K562 (cell line): Measurements from ENCODE around the gene STON2. TPM values are rescaled to one million over a fixed set of nuclear protein-coding genes. Genes with fewer than 3 reads are reported as not detected.

Experiments
- ATAC-seq: fragments of 200-7000 bp; cut with Tn5 transposase; 3 replicates; pipeline ENCODE4 v1.9.1; 2020; ENCODE audit warnings: moderate library complexity
- BruUV-seq: library from RNA; stranded (reverse); fragments of 400-500 nt; replicated peaks from 2 replicates; lab custom pipeline; 2021; lab: Mats Ljungman, UMichigan
- CTCF ChIA-PET: fragments of 300-600 bp; formaldehyde crosslinking; extraction: SDS; loops from one replicate; lab custom pipeline; 2021; ENCODE audit warnings: low intra/inter-chr PET ratio; lab: Yijun Ruan, JAX
- POLR2A ChIA-PET: fragments of 300-600, 350-650 bp; sonication (Branson Sonifier 250); formaldehyde crosslinking; extraction: SDS; loops from one replicate; lab custom pipeline; 2021; ENCODE audit warnings: antibody characterized with exemption, inconsistent platforms; lab: Yijun Ruan, JAX
- DNase-seq, 4 experiments: peaks; one replicate each; pipeline versions ENCODE4 v3.0.0 to v3.0.0-alpha.2; 2011 to 2018; ENCODE audit warnings: low spot score in 3 of 4, mixed read lengths in 3 of 4; ENCODE audit errors: extremely low read depth in 1 of 4
- FAIRE-seq: peaks from 2 replicates; lab custom pipeline; 2011; peaks lifted over from hg19 to GRCh38; lab: Jason Lieb, UNC
- H2AFZ ChIP-seq: 2 replicates; pipeline ENCODE4 v1.6.0; 2011; ENCODE audit warnings: low read depth, low read length, control low read depth, inconsistent platforms
- H3K27ac ChIP-seq: fragments of 200-600 bp; 3 replicates; pipeline ENCODE4 v1.8.0; 2011; ENCODE audit warnings: low read depth, mild to moderate bottlenecking, control low read depth, inconsistent platforms, low read length, moderate library complexity, mixed read lengths; ENCODE audit errors: extremely low read depth
- H3K27me3 ChIP-seq, 2 experiments: fragments of 300-600 bp in 1 of 2; 2 replicates in 1 of 2; 3 replicates in 1 of 2; pipeline versions ENCODE4 v1.6.0 to v1.8.0; 2011; ENCODE audit warnings: inconsistent platforms in 2 of 2, low read length in 2 of 2, mild to moderate bottlenecking in 1 of 2, mixed read lengths in 1 of 2, moderate library complexity in 1 of 2; ENCODE audit not compliant: control insufficient read depth in 2 of 2, insufficient read depth in 2 of 2
- H3K36me3 ChIP-seq: fragments of 300-600 bp; 3 replicates; pipeline ENCODE4 v1.8.0; 2011; ENCODE audit warnings: mild to moderate bottlenecking, low read length, inconsistent platforms; ENCODE audit not compliant: control insufficient read depth, insufficient read depth
- H3K4me1 ChIP-seq, 2 experiments: fragments of 200-600 bp in 1 of 2; replicated peaks in 1 of 2; 2 replicates in 1 of 2; 3 replicates in 1 of 2; pipeline versions ENCODE4 v1.5.1 to v1.8.0; 2011; ENCODE audit warnings: inconsistent platforms in 2 of 2, low read length in 2 of 2, mild to moderate bottlenecking in 1 of 2, mixed read lengths in 1 of 2, moderate library complexity in 1 of 2; ENCODE audit not compliant: control insufficient read depth in 2 of 2, insufficient read depth in 2 of 2
- H3K4me2 ChIP-seq: 2 replicates; pipeline ENCODE4 v1.6.1; 2011; ENCODE audit warnings: low read length, control low read depth, inconsistent platforms, mixed read lengths; ENCODE audit not compliant: insufficient read depth
- H3K4me3 ChIP-seq: fragments of 200-600 bp; sonication (generic), shearing (Covaris generic); 2 replicates; pipeline ENCODE4 v1.5.1; 2016; ENCODE audit warnings: control low read depth, inconsistent platforms
- H3K79me2 ChIP-seq: fragments of 200-600 bp; 3 replicates; pipeline ENCODE4 v1.8.0; 2011; ENCODE audit warnings: low read length, inconsistent platforms; ENCODE audit not compliant: control insufficient read depth, insufficient read depth
- H3K9ac ChIP-seq, 2 experiments: 2 replicates each; pipeline versions ENCODE4 v1.6.0 to v1.6.1; 2011; ENCODE audit warnings: low read depth in 2 of 2, low read length in 2 of 2, control low read depth in 1 of 2, inconsistent platforms in 1 of 2, mild to moderate bottlenecking in 1 of 2, mixed read lengths in 1 of 2; ENCODE audit not compliant: insufficient read depth in 1 of 2
- H3K9me1 ChIP-seq: one replicate; pipeline ENCODE4 v1.6.0; 2011; ENCODE audit warnings: inconsistent platforms, mild to moderate bottlenecking, low read length, moderate library complexity; ENCODE audit not compliant: control insufficient read depth, insufficient read depth
- H3K9me3 ChIP-seq: replicated peaks from 2 replicates; pipeline ENCODE4 v1.5.1; 2011; ENCODE audit warnings: low read depth, low read length, inconsistent platforms; ENCODE audit not compliant: control insufficient read depth, insufficient read depth
- H4K20me1 ChIP-seq: replicated peaks from 2 replicates; pipeline ENCODE4 v1.6.1; 2011; ENCODE audit warnings: low read length, inconsistent platforms, mixed read lengths; ENCODE audit not compliant: control insufficient read depth, insufficient read depth
- BMI1 ChIP-seq: fragments of 150-350 bp; IDR thresholded peaks from 2 replicates; pipeline ENCODE4 v1.6.1; 2014; ENCODE audit warnings: low read length
- CSDE1 ChIP-seq, 2 experiments: fragments of 450-650 bp; IDR thresholded peaks; 2 replicates each; pipeline ENCODE4 v1.6.1; 2016; ENCODE audit warnings: mild to moderate bottlenecking in 1 of 2
- E2F6 ChIP-seq, 2 experiments: IDR thresholded peaks; 2 replicates each; pipeline ENCODE4 v1.6.1; 2011; ENCODE audit warnings: borderline replicate concordance in 1 of 2, control low read depth in 1 of 2, low read depth in 1 of 2, low read length in 1 of 2, mild to moderate bottlenecking in 1 of 2, mixed read lengths in 1 of 2, moderate library complexity in 1 of 2; ENCODE audit not compliant: insufficient read depth in 1 of 2, insufficient read length in 1 of 2, poor library complexity in 1 of 2, severe bottlenecking in 1 of 2; ENCODE audit errors: extremely low read depth in 1 of 2
- GABPA ChIP-seq: fragments of 200-800 bp; sonication (Bioruptor generic); conservative IDR thresholded peaks from 2 replicates; pipeline ENCODE4 v1.6.1; 2016; ENCODE audit warnings: low read depth, missing genetic modification characterization, missing compliant biosample characterization
- IRF1 ChIP-seq: sonication (generic); formaldehyde crosslinking; IDR thresholded peaks from 2 replicates; pipeline ENCODE4 v1.8.0; 2022; ENCODE audit warnings: missing genetic modification reagents, mild to moderate bottlenecking, borderline replicate concordance
- MTA1 ChIP-seq: fragments of 450-650 bp; IDR thresholded peaks from 2 replicates; pipeline ENCODE4 v1.6.1; 2017; ENCODE audit warnings: borderline replicate concordance
- NFE2 ChIP-seq: IDR thresholded peaks from 2 replicates; pipeline ENCODE4 v1.6.1; 2014; ENCODE audit warnings: antibody characterized with exemption, low read depth
- TRIM24 ChIP-seq, 2 experiments: fragments of 450-650 bp; IDR thresholded peaks; 2 replicates each; pipeline ENCODE4 v1.6.1; 2016
- YY1 ChIP-seq, 3 experiments: IDR thresholded peaks; 2 replicates each; pipeline ENCODE4 v1.6.1; 2011; ENCODE audit warnings: low read length in 2 of 3, mild to moderate bottlenecking in 2 of 3, moderate library complexity in 2 of 3, borderline replicate concordance in 1 of 3, control low read depth in 1 of 3, low read depth in 1 of 3; ENCODE audit not compliant: insufficient read depth in 3 of 3, insufficient replicate concordance in 2 of 3, control insufficient read depth in 1 of 3, insufficient read length in 1 of 3; ENCODE audit errors: extremely low read depth in 1 of 3
- ZFP30 ChIP-seq: fragments of 250-450 bp; sonication (Bioruptor Pico); IDR thresholded peaks from 2 replicates; pipeline ENCODE4 v1.8.0; 2022; ENCODE audit warnings: moderate library complexity, mild to moderate bottlenecking, inconsistent platforms, borderline replicate concordance
- ZFP36 ChIP-seq: fragments of 150-350 bp; IDR thresholded peaks from 2 replicates; pipeline ENCODE4 v1.6.1; 2018; ENCODE audit warnings: low read length, low read depth; ENCODE audit not compliant: partially characterized antibody
- ZNF311 ChIP-seq: fragments of 250-450 bp; sonication (Bioruptor Pico); IDR thresholded peaks from 2 replicates; pipeline ENCODE4 v1.4.0; 2020; ENCODE audit warnings: mild to moderate bottlenecking, moderate library complexity
- ZNF699 ChIP-seq: fragments of 250-450 bp; sonication (Bioruptor Pico); IDR thresholded peaks from 2 replicates; pipeline ENCODE4 v1.8.0; 2021; ENCODE audit warnings: mild to moderate bottlenecking, moderate library complexity; ENCODE audit not compliant: insufficient replicate concordance
- WGBS: fragments of 100-300 bp; shearing (Covaris generic); methylation state at CpG from one replicate; pipeline ENCODE4 v1.1.6; 2016; ENCODE audit warnings: low coverage, mixed read lengths; ENCODE audit not compliant: insufficient coverage; ENCODE audit errors: missing lambda C conversion rate; 5-methylcytosine and 5-hydroxymethylcytosine counted together
- in situ Hi-C: fragments of 300-500 bp; cut with MboI; formaldehyde crosslinking; loops from 4 replicates; pipeline ENCODE4 v1.15.0; 2018; ENCODE audit warnings: inconsistent platforms, mixed read lengths
- intact Hi-C: fragments of 100-400 bp; cut with micrococcal nuclease; formaldehyde crosslinking; loops from 2 replicates; pipeline ENCODE4 v1.14.2; 2022
- polyA plus RNA-seq, 8 experiments: library from polyadenylated mRNA; depleted of rRNA in 4 of 8; stranded (reverse) in 5 of 8; unstranded in 3 of 8; fragments of >200 nt; fragmentation: Nextera tagmentation in 2 of 8; fragmentation: Illumina TruSeq in 1 of 8; extraction: Ambion mirVana in 2 of 8; extraction: Trizol in 1 of 8; gene quantifications; 2 replicates each; pipeline versions ENCODE4 v1.2.1 to v1.2.3, GENCODE V29; 2011 to 2014; ENCODE audit warnings: inconsistent platforms in 1 of 8, missing spikeins in 1 of 8
- total RNA-seq, 7 experiments: library from RNA; depleted of rRNA in 6 of 7; stranded (reverse); fragments of >200 nt in 6 of 7; fragmentation: Illumina TruSeq in 2 of 7; extraction: Trizol in 2 of 7; gene quantifications; 2 replicates each; pipeline versions ENCODE4 v1.2.1 to v1.2.3, GENCODE V29; 2011 to 2021; ENCODE audit warnings: low replicate concordance in 1 of 7
- TF ChIP-seq, protein P1 (sequence below): fragments of 450-650 bp; IDR thresholded peaks from 2 replicates; pipeline ENCODE4 v1.7.0; 2016; ENCODE audit warnings: borderline replicate concordance
- TF ChIP-seq, protein P2 (sequence below): sonication (generic); IDR thresholded peaks from 2 replicates; pipeline ENCODE4 v1.6.1; 2016
- TF ChIP-seq, protein P3 (sequence below): fragments of 450-650 bp; IDR thresholded peaks from 2 replicates; pipeline ENCODE4 v1.6.1; 2016

STON2 gene
- total and polyA plus RNA-seq, 9 of the 15 experiments (the other 6 are each of a cell fraction or from before 2014, with no cell fraction given): 7.8 to 99.3 (median 53.5) TPM

- ATAC-seq: no peak
- TF ChIP-seq, protein P1, sequence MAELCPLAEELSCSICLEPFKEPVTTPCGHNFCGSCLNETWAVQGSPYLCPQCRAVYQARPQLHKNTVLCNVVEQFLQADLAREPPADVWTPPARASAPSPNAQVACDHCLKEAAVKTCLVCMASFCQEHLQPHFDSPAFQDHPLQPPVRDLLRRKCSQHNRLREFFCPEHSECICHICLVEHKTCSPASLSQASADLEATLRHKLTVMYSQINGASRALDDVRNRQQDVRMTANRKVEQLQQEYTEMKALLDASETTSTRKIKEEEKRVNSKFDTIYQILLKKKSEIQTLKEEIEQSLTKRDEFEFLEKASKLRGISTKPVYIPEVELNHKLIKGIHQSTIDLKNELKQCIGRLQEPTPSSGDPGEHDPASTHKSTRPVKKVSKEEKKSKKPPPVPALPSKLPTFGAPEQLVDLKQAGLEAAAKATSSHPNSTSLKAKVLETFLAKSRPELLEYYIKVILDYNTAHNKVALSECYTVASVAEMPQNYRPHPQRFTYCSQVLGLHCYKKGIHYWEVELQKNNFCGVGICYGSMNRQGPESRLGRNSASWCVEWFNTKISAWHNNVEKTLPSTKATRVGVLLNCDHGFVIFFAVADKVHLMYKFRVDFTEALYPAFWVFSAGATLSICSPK: no peak
- TF ChIP-seq ZNF699 (CRISPR knock-in tag): no peak
- TF ChIP-seq MTA1: no peak
- no peak for TF ChIP-seq NFE2
- no peak for TF ChIP-seq ZFP36
- TF ChIP-seq, protein P2, sequence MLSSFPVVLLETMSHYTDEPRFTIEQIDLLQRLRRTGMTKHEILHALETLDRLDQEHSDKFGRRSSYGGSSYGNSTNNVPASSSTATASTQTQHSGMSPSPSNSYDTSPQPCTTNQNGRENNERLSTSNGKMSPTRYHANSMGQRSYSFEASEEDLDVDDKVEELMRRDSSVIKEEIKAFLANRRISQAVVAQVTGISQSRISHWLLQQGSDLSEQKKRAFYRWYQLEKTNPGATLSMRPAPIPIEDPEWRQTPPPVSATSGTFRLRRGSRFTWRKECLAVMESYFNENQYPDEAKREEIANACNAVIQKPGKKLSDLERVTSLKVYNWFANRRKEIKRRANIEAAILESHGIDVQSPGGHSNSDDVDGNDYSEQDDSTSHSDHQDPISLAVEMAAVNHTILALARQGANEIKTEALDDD: no peak
- no peak for TF ChIP-seq BMI1
- TF ChIP-seq ZFP30 (CRISPR knock-in tag): no peak
- TF ChIP-seq ZNF311 (CRISPR knock-in tag): no peak
- TF ChIP-seq, protein P3, sequence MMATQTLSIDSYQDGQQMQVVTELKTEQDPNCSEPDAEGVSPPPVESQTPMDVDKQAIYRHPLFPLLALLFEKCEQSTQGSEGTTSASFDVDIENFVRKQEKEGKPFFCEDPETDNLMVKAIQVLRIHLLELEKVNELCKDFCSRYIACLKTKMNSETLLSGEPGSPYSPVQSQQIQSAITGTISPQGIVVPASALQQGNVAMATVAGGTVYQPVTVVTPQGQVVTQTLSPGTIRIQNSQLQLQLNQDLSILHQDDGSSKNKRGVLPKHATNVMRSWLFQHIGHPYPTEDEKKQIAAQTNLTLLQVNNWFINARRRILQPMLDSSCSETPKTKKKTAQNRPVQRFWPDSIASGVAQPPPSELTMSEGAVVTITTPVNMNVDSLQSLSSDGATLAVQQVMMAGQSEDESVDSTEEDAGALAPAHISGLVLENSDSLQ: no peak
- no peak for TF ChIP-seq E2F6 (IDR thresholded peaks at IDR 0.05; ENCODE audit: borderline replicate concordance in 1 of 2, extremely low read depth in 1 of 2, insufficient read depth in 1 of 2, insufficient read length in 1 of 2, low read depth in 1 of 2, low read length in 1 of 2, poor library complexity in 1 of 2, severe bottlenecking in 1 of 2)
- TF ChIP-seq YY1 (IDR thresholded peaks at IDR 0.05; ENCODE audit: borderline replicate concordance in 1 of 3, control insufficient read depth in 1 of 3, extremely low read depth in 1 of 3, insufficient read depth in 3 of 3, insufficient read length in 1 of 3, insufficient replicate concordance in 2 of 3, low read depth in 1 of 3, low read length in 2 of 3): no peak
- no peak for TF ChIP-seq GABPA (tag)
- TF ChIP-seq TRIM24 (IDR thresholded peaks at IDR 0.05): no peak
- TF ChIP-seq CSDE1 (IDR thresholded peaks at IDR 0.05): no peak
- TF ChIP-seq IRF1: no peak
Measured at GRCh38 chr14:81323093-81323492, 77.0 kb downstream of the STON2 start.

More at GRCh38 chr14:81323093-81323492, 77.0 kb downstream of the STON2 start:
- FAIRE-seq (no peak), DNase-seq (no peak)
- Histone ChIP-seq H3K36me3 (peaks cover 12% of the 10 kb centered on the region; the same call in 2 of the 3 replicates), H3K9me3 (no peaks in the 10 kb centered on the region), H3K27ac (no peak overlapping the region), H3K27me3 (no peaks in the 10 kb centered on the region), H4K20me1 (no peaks in the 10 kb centered on the region), H3K9ac (no peak overlapping the region), H3K9me1 (no peaks in the 10 kb centered on the region), H3K4me2 (no peak overlapping the region), H3K4me3 (no peak overlapping the region), H2AFZ (no peak overlapping the region), H3K79me2 (peaks cover 25% of the 10 kb centered on the region; the same call in 2 of the 3 replicates), H3K4me1 (peaks cover 2 to 4% of the 10 kb centered on the region in 2 experiments; a peak in 4 of 5 replicates)
- in situ Hi-C loops: no loop called here
- ChIA-PET CTCF (no interaction called here), POLR2A (no interaction called here)
- intact Hi-C loops: no loop called here
- BruUV-seq: no TSS peak
- 76% methylated on average over 2 of the region's 2 CpGs for WGBS
